ENCODE data around the gene KIAA1328.

KIAA1328 gene

DNA sequence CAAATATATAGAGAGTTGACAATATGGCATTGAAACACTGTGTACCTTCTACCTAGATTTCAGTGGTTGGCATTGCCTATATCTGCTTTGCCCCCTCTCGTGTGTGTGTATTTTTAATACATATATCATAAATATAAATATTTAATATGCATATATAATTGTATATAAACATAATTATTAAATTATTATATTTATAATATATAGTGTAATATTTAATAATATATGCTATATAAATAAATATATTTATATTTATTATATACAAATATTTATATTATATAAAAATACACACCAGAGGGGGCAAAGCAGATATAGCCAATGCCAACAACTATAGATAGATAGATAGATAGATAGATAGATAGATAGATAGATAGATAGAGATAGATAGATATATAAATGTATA lies 124.1 kb downstream of the KIAA1328 start:
- DNase-seq (ENCODE audit: low read depth): no peak

DNA sequence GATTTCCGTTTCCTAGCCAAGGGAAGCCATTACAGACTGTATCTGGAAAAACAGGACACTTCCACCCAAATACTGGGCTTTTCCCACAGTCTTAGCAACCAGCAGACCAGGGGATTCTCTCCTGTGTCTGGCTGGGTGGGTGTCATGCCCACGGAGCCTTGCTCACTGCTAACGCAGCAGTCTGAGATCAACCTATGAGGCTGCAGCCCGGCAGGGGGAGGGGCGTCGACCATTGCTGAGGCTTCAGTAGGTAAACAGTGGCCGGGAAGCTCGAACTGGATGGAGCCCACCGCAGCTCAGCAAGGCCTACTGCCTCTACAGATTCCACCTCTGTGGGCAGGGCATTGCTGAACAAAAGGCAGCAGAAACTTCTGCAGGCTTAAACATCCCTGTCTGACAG lies 131.1 kb downstream of the KIAA1328 start:
- no peak for DNase-seq (ENCODE audit: low read depth)

- DNase-seq (ENCODE audit: low read depth): no peak
These were observed 134.5 kb downstream of the KIAA1328 start for GRCh38 chr18:36963464-36963863.

- DNase-seq (ENCODE audit: low read depth): no peak
These were observed 145.8 kb downstream of the KIAA1328 start for GRCh38 chr18:36974686-36975085.

GRCh38 chr18:36977121-36977520 lies 148.2 kb downstream of the KIAA1328 start:
- DNase-seq (ENCODE audit: low read depth): no peak

- peak; percentile 9 for DNase-seq (ENCODE audit: low read depth)
These were observed 164.1 kb downstream of the KIAA1328 start for GRCh38 chr18:36993068-36993467.

GRCh38 chr18:37006742-37007141 lies 177.8 kb downstream of the KIAA1328 start:
- DNase-seq (ENCODE audit: low read depth): no peak

- no peak for DNase-seq (ENCODE audit: low read depth)
These were observed 183.5 kb downstream of the KIAA1328 start for GRCh38 chr18:37012452-37012851.

DNA sequence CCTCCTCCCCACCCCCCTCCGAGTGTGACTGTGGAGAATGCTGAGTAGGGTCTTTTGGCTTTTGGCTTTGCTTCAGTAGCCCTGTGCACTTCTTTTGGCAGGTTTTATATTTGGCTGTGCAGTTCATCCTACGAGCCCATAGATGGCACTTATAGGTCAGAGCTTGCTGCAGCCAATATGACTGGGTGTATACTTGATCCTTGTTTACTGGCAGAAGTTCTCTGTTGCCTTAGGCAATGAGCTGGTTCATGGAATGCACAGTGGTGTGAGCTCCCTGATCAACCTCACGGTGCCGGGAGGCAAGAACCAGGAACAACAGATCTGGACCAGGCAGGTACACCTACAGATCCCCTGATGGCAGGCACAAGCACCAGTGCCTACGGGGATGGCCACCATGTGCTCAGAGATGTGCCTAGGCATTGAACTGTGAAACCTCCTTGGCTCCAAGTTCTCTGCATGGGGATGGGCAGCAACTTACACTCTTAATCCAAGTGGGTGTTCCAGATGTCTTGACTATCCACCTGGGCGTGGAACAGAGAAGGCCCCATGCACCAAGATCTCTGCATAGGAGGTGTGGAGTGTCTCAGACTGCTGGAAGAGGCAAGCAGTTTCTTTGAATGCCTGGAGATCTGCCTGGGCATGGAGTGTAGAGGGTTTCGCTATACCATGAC lies 190.4 kb downstream of the KIAA1328 start:
- no peak for DNase-seq (ENCODE audit: low read depth)

GRCh38 chr18:37033419-37033818 lies 204.5 kb downstream of the KIAA1328 start:
- no peak for DNase-seq (ENCODE audit: low read depth)

DNA sequence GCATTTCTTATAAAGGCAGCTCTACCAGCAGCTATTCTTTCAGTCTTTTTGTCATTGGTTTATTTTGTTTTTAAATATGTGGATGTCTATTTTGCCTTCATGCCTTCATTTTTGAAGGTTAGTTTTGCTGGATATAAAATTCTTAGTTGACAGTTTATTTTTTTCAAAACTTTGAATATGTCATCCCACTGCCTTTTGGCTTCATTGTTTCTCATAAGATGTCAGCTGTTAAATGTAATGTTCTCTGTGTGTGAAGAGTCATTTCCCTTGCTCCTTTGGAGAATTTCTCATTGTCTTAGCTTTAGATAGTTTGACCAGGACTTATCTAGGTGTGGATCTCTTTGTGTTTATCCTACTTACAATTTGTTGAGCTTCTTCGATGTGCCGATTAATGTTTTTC lies 213.5 kb downstream of the KIAA1328 start:
- no peak for DNase-seq (ENCODE audit: low read depth)

DNA sequence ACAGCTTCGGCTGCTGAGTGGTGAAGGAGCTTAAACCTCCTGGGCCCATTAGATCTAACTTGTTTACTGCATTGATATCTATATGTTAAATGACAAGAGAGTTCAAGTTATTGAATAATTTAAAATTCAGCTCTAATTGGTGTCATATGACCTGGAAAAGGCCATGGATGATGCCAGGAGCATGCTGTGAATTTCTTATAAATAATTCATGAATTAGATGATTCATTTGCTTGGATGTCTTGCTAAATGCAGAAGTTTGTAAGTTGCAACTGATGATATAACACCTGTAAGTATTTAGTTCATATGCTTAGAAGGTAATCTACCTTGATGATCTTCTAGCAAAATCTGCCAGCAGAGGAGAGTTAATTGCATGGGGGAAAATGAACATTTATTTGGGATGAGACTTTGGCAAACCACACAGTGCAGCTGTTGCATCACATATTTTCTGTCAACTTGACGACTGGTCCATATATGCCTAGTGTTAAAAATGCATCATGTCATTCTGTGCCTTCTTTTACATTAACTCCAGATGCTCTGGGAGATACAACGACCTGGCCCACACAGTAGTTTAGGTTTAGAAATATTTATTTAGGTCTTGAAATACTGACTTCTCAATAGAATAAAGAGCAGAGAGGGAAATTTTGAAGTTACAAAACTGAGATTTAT lies 226.3 kb downstream of the KIAA1328 start:
- no peak for DNase-seq (ENCODE audit: low read depth)

DNA sequence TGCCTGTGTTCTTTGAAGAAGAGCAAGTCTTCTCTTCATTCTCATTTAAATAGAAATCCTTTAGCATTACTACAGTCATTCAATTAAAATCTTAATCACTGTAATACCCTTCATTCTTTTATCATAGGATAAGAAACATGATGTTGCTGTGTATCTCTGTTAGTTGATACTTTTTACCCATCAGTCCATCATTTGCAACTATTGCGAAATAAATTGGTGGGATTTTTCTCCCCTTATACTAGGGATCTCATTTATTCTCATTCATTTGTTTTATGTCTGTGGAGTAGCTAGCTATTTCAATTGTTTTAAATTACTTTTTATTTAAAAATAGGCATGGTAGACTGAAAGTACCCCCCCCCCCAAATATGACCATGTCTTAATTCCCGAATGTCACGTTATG lies 235.3 kb downstream of the KIAA1328 start:
- no peak for DNase-seq (ENCODE audit: low read depth)

DNA sequence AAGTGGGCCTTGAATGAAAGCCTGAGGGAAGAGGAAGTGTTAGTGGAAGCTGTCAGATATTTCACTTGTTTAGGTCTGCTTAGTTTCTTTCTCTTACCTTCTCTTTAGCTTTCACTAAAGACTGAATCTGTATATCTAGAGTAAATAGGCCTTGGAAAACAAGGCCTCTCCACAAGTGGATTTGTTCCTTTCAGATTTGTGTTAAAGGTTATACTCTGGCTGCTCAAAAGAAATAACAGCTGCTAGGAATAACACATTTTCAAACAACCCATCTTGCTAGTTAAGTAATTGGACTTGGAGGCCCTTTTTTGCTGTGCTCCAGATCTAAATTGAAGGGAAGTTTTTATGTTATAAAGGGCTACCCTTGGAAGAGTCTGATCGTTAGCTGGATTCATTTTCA lies 236.3 kb downstream of the KIAA1328 start:
- no peak for DNase-seq (ENCODE audit: low read depth)

GRCh38 chr18:37084912-37085311 lies 256.0 kb downstream of the KIAA1328 start:
- DNase-seq (ENCODE audit: low read depth): no peak

- DNase-seq (ENCODE audit: low read depth): no peak
These were observed 256.4 kb downstream of the KIAA1328 start for GRCh38 chr18:37085362-37085761.

- no peak for DNase-seq (ENCODE audit: low read depth)
These were observed 279.0 kb downstream of the KIAA1328 start for GRCh38 chr18:37107748-37108522.

DNA sequence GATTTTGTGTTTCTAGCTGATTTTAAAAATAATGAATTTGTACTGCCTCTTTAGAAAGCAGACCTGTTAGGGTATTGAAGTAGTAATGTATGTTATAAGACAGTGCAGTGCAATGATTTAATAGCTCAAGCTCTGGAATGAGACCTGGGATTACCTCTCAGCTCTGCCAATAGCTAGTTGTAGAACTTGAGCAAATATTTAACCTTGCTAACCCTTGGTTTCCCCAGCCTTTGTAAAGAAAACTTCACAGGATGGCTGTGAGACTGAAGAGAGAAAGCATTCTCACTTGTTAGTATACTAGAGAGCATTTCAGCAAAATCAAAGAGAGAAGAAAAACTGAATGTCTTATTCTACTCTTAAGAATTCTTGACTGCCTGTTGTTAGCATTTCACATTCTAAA lies 293.9 kb downstream of the KIAA1328 start:
- DNase-seq (ENCODE audit: low read depth): no peak

DNA sequence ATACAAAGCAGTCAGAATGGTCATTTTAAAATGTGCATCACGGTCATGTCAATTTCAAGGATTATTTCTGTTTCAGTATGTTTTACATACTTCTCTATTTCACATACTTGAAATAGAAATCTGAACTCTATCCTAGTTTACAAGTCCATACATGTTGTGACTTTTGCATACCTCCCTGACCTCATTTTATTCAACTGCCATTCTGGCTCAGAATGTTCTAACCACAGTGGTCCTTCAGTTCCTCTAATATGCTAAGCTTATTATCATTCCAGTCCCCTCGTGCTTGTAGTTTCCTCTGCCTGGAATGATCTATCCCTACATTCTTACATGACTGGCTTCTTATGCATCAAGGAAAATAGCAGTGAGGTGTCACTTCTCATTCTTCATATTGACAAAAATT lies 295.6 kb downstream of the KIAA1328 start:
- DNase-seq (ENCODE audit: low read depth): no peak

- no peak for DNase-seq (ENCODE audit: low read depth)
These were observed 306.2 kb downstream of the KIAA1328 start for GRCh38 chr18:37135177-37135576.

- no peak for DNase-seq (ENCODE audit: low read depth)
These were observed 309.5 kb downstream of the KIAA1328 start for GRCh38 chr18:37138456-37138855.

GRCh38 chr18:37139876-37140275 lies 310.9 kb downstream of the KIAA1328 start:
- no peak for DNase-seq (ENCODE audit: low read depth)

DNA sequence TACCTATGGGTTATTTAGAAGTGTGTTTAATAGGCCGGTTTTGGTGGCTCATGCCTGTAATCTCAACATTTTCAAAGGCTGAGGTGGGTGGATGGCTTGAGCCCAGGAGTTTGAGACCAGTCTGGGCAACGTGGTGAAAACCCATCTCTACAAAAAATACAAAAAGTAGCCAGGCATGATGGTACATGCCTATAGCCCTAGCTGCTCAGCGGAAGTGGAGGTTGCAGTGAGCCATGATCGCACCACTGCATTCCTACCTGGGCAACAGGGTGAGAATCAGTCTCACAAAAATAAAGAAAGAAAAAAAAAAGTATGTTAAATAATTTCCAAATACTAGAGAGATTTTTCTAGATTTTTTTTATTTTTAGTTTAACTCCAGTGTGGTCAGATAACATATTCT lies 316.0 kb downstream of the KIAA1328 start:
- no peak for DNase-seq (ENCODE audit: low read depth)
